Endothelial cell of umbilical vein (primary cell): ENCODE results near the gene KRT10. TPM values are rescaled to one million over a fixed set of nuclear protein-coding genes. Genes with fewer than 3 reads are reported as not detected.
A peak's percentile ranks its signal among the peaks of the same experiment; 100 is the strongest.

Source experiments
- BruUV-seq: library from RNA; stranded (reverse); fragments of 400-500 nt; replicated peaks from 2 replicates; lab custom pipeline; 2021; lab: Mats Ljungman, UMichigan
- CTCF ChIA-PET: fragments of 300-600, 350-600 bp; sonication (Branson Sonifier 250); formaldehyde crosslinking; loops from one replicate; lab custom pipeline; 2021; ENCODE audit warnings: antibody characterized with exemption, inconsistent platforms; lab: Charles Lee
- POLR2A ChIA-PET: fragments of 300-600, 350-600 bp; sonication (Branson Sonifier 250); formaldehyde crosslinking; loops from one replicate; lab custom pipeline; 2021; ENCODE audit warnings: antibody characterized with exemption, inconsistent platforms; lab: Charles Lee
- DNase-seq: peaks from one replicate; pipeline ENCODE4 v3.0.0-alpha.2; 2011; ENCODE audit warnings: low read depth, low spot score
- FAIRE-seq: peaks from 2 replicates; lab custom pipeline; 2011; peaks lifted over from hg19 to GRCh38; lab: Jason Lieb, UNC
- H2AFZ ChIP-seq: 2 replicates; pipeline ENCODE4 v1.6.0; 2012; ENCODE audit warnings: low read depth, low read length, control low read depth, inconsistent platforms
- H3K27ac ChIP-seq: 2 replicates; pipeline ENCODE4 v1.5.1; 2011; ENCODE audit warnings: low read depth, mild to moderate bottlenecking, control low read depth, low read length, moderate library complexity; ENCODE audit not compliant: insufficient read depth
- H3K27me3 ChIP-seq, 2 experiments: 2 replicates each; pipeline versions ENCODE4 v1.6.0 to v1.6.1; 2011; ENCODE audit warnings: low read length in 2 of 2, mixed read lengths in 1 of 2; ENCODE audit not compliant: control insufficient read depth in 2 of 2, insufficient read depth in 2 of 2
- H3K36me3 ChIP-seq, 2 experiments: 2 replicates in 1 of 2; 3 replicates in 1 of 2; pipeline ENCODE4 v1.5.1; 2011; ENCODE audit warnings: low read length in 2 of 2, mild to moderate bottlenecking in 1 of 2, moderate library complexity in 1 of 2; ENCODE audit not compliant: control insufficient read depth in 2 of 2, insufficient read depth in 2 of 2; ENCODE audit errors: extremely low read depth in 1 of 2
- H3K4me1 ChIP-seq: 3 replicates; pipeline ENCODE4 v1.5.1; 2011; ENCODE audit warnings: mild to moderate bottlenecking, low read length; ENCODE audit not compliant: control insufficient read depth, insufficient read depth; ENCODE audit errors: extremely low read depth
- H3K4me2 ChIP-seq: 2 replicates; pipeline ENCODE4 v1.6.1; 2011; ENCODE audit warnings: low read length, control low read depth, mixed read lengths; ENCODE audit not compliant: insufficient read depth
- H3K4me3 ChIP-seq, 3 experiments: fragments of 200-600 bp in 1 of 3; sonication (generic), shearing (Covaris generic) in 1 of 3; replicated peaks in 1 of 3; 2 replicates each; pipeline ENCODE4 v1.5.1; 2011 to 2016; ENCODE audit warnings: control low read depth in 3 of 3, low read length in 3 of 3, mild to moderate bottlenecking in 2 of 3, inconsistent platforms in 1 of 3, low read depth in 1 of 3, moderate library complexity in 1 of 3; ENCODE audit not compliant: insufficient read depth in 1 of 3
- H3K79me2 ChIP-seq: 2 replicates; pipeline ENCODE4 v1.6.0; 2012; ENCODE audit warnings: low read length, inconsistent platforms; ENCODE audit not compliant: control insufficient read depth, insufficient read depth
- H3K9ac ChIP-seq: replicated peaks from 2 replicates; pipeline ENCODE3; 2011; ENCODE audit warnings: low read length, control low read depth; ENCODE audit not compliant: insufficient read depth; ENCODE audit errors: extremely low read depth
- H3K9me1 ChIP-seq: replicated peaks from 3 replicates; pipeline ENCODE4 v1.6.0; 2011; ENCODE audit warnings: mild to moderate bottlenecking, low read length; ENCODE audit not compliant: control insufficient read depth, insufficient read depth; ENCODE audit errors: extremely low read depth
- H3K9me3 ChIP-seq: replicated peaks from 2 replicates; pipeline ENCODE4 v1.5.1; 2012; ENCODE audit warnings: low read length, inconsistent platforms; ENCODE audit not compliant: control insufficient read depth, insufficient read depth
- H4K20me1 ChIP-seq: replicated peaks from 2 replicates; pipeline ENCODE3; 2011; ENCODE audit warnings: mild to moderate bottlenecking, low read length; ENCODE audit not compliant: control insufficient read depth, insufficient read depth; ENCODE audit errors: extremely low read depth
- GATA2 ChIP-seq: IDR thresholded peaks from 2 replicates; pipeline ENCODE4 v1.7.0; 2011; ENCODE audit warnings: low read depth, mild to moderate bottlenecking, moderate library complexity, mixed read lengths, low read length; ENCODE audit not compliant: insufficient read length, insufficient read depth
- POLR2A ChIP-seq: IDR thresholded peaks from 2 replicates; pipeline ENCODE4 v1.6.1; 2012; ENCODE audit warnings: low read depth, mild to moderate bottlenecking, control low read depth, low read length
- POLR2AphosphoS5 ChIP-seq: IDR thresholded peaks from 2 replicates; pipeline ENCODE4 v1.6.1; 2012; ENCODE audit warnings: low read depth, mild to moderate bottlenecking, control low read depth, low read length, moderate library complexity; ENCODE audit not compliant: insufficient read depth
- dilution Hi-C: fragments of 300-500 bp; cut with MboI; formaldehyde crosslinking; loops from one replicate; pipeline ENCODE4 v1.15.0; 2019; ENCODE audit warnings: low sequenced_read_pairs; ENCODE audit not compliant: extremely low pct_ligation_motif_present
- intact Hi-C: fragments of 100-400 bp; cut with micrococcal nuclease; formaldehyde crosslinking; loops from one replicate; pipeline ENCODE4 v1.10.0; 2022
- polyA plus RNA-seq, 4 experiments: library from polyadenylated mRNA; depleted of rRNA in 3 of 4; stranded (reverse) in 3 of 4; unstranded in 1 of 4; fragments of >200 nt; gene quantifications; 2 replicates each; pipeline versions ENCODE4 v1.2.1 to v1.2.3, GENCODE V29; 2011 to 2012; ENCODE audit warnings: missing spikeins in 1 of 4
- total RNA-seq: library from RNA; stranded (reverse); gene quantifications from 2 replicates; pipeline ENCODE4 v1.2.3, GENCODE V29; 2021
- TF ChIP-seq, protein P1 (sequence below), 2 donors: IDR thresholded peaks; 1 replicate in 1 of 2; 2 replicates in 1 of 2; pipeline ENCODE4 v1.5.1; 2011; ENCODE audit warnings: low read length in 2 of 2, mild to moderate bottlenecking in 2 of 2, moderate library complexity in 2 of 2, control low read depth in 1 of 2, inconsistent platforms in 1 of 2, low read depth in 1 of 2; ENCODE audit not compliant: insufficient read depth in 1 of 2; ENCODE audit errors: extremely low read depth in 1 of 2

KRT10 gene
- total and polyA plus RNA-seq, 2 donors (not counting 3 experiments of a cell fraction or from before 2014, with no cell fraction given): 5.1 to 55.6 TPM

DNA sequence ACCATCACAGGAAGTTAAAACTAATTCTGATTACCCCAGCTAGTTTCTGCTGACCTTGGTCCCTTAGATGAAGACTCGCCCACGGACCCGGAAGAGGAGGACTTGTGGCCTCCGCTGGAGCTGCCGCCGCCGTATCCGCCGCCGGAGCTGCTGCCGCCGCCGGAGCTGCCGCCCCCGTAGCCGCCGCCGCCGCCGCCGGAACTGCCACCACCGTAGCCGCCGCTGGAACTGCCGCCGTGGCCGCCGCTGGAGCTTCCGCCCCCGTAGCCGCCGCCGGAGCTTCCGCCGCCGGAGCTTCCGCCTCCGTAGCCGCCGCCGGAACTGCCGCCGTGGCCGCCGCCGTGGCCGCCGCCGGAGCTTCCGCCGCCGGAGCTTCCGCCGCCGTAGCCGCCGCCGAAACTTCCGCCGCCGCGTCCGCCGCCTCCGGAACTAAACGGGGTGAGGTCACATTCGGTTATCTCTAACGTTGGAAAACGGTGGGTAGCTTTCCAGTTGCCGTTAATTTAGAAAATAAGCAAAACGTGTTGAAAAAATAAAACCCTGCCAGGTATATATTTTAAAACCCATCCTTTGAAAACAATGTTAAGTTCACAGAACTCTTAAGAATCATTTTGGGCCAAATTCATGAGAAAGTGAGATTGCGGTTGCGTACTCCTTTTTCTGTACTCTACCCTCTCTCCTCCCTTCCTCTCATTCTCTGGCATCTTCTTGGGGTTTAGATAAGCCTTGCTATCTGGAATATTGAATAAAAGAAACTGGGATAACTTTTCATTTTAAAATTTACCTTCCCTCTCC lies 3.5 kb downstream of the KRT10 start:
- Histone ChIP-seq H3K9ac (peak overlapping the region; percentile 94), H3K4me3 (peak overlapping the region; percentile 49 to 99 (median 98)), H3K4me2 (peak overlapping the region; percentile 93), H3K27ac (peak overlapping the region; percentile 75), H3K4me1 (peaks cover 9% of the 10 kb centered on the region), H3K9me1 (no peaks in the 10 kb centered on the region), H3K36me3 (peaks cover 0 to 2% of the 10 kb centered on the region in 2 experiments), H3K27me3 (no peaks in the 10 kb centered on the region), H2AFZ (peak overlapping the region; percentile 98), H3K9me3 (no peaks in the 10 kb centered on the region), H3K79me2 (no peaks in the 10 kb centered on the region), H4K20me1 (no peaks in the 10 kb centered on the region)
- ChIA-PET POLR2A (interaction anchor here (0.8 to 1.0 kb wide), 2 partner anchors 14 to 869 kb away, joined by 4 to 5 read pairs; partner anchors contain the start of gene EIF1), CTCF (interaction anchor here (0.7 to 2.0 kb wide), 9 partner anchors 15 to 848 kb away, joined by 3 to 10 read pairs (median 4); no protein-coding TSS in a partner anchor)
- intact Hi-C loops: loop anchor here (1.0 to 5.0 kb wide), 2 partner anchors 171 to 848 kb away; no protein-coding TSS in a partner anchor
- dilution Hi-C loops: no loop called here
- peak; percentile 68 for TF ChIP-seq POLR2AphosphoS5
- peak; percentile 48 for TF ChIP-seq POLR2A
- peak; percentile 18 for TF ChIP-seq GATA2
- TF ChIP-seq, protein P1, sequence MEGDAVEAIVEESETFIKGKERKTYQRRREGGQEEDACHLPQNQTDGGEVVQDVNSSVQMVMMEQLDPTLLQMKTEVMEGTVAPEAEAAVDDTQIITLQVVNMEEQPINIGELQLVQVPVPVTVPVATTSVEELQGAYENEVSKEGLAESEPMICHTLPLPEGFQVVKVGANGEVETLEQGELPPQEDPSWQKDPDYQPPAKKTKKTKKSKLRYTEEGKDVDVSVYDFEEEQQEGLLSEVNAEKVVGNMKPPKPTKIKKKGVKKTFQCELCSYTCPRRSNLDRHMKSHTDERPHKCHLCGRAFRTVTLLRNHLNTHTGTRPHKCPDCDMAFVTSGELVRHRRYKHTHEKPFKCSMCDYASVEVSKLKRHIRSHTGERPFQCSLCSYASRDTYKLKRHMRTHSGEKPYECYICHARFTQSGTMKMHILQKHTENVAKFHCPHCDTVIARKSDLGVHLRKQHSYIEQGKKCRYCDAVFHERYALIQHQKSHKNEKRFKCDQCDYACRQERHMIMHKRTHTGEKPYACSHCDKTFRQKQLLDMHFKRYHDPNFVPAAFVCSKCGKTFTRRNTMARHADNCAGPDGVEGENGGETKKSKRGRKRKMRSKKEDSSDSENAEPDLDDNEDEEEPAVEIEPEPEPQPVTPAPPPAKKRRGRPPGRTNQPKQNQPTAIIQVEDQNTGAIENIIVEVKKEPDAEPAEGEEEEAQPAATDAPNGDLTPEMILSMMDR (IDR thresholded peaks at IDR 0.05; ENCODE audit: extremely low read depth in 1 of 2, insufficient read depth in 1 of 2, low read depth in 1 of 2, low read length in 2 of 2): no peak
- FAIRE-seq: peak; percentile 70
- TSS peak; percentile 85 for BruUV-seq
- peak; percentile 77 for DNase-seq
